HEK293T (cell line): ENCODE measurements around the gene REEP3.

Experiments used
- FOXK2 ChIP-seq: fragments of 450-650 bp; IDR thresholded peaks from 2 replicates; pipeline ENCODE4 v1.6.1; 2016; ENCODE audit warnings: mild to moderate bottlenecking
- FOXM1 ChIP-seq: fragments of 450-650 bp; IDR thresholded peaks from 2 replicates; pipeline ENCODE4 v1.6.1; 2017; ENCODE audit warnings: mild to moderate bottlenecking, borderline replicate concordance
- LEF1 ChIP-seq: fragments of 450-650 bp; IDR thresholded peaks from 2 replicates; pipeline ENCODE4 v1.6.1; 2017; ENCODE audit warnings: mild to moderate bottlenecking, borderline replicate concordance
- SP1 ChIP-seq: fragments of 450-650 bp; IDR thresholded peaks from 2 replicates; pipeline ENCODE4 v1.6.1; 2017
- TARDBP ChIP-seq: fragments of 450-650 bp; IDR thresholded peaks from 2 replicates; pipeline ENCODE4 v1.6.1; 2016

GRCh38 chr10:63614371-63614891 is 93.2 kb downstream of the REEP3 start:
- TF ChIP-seq FOXM1 (no peak), LEF1 (no peak), SP1 (no peak), FOXK2 (no peak), TARDBP (no peak)
